ENCODE results near the gene RBX1.

- TF ChIP-seq EP300 (IDR thresholded peaks at IDR 0.05) (no peak), POLR2A (IDR thresholded peaks at IDR 0.05) (peak in 1 of 2 donors; percentile 87)
Measured at GRCh38 chr22:40950962-40951794, at the start of gene RBX1.

All from suprapubic skin (tissue), 2 donors.